OCI-LY3 (cell line): ENCODE results near the gene PSENEN.

Source experiments
- H2AFZ ChIP-seq: fragments of 200-600, 300-600 bp; shearing (Covaris generic); 2 replicates; pipeline ENCODE4 v1.6.0; 2014; ENCODE audit warnings: antibody characterized with exemption, low read depth, low read length
- H3K27ac ChIP-seq: fragments of 200-600, 300-600 bp; sonication (generic); 2 replicates; pipeline ENCODE4 v1.5.1; 2014; ENCODE audit warnings: mild to moderate bottlenecking, low read length, moderate library complexity, mixed read lengths
- H3K27me3 ChIP-seq: fragments of 200-600, 300-600 bp; sonication (generic); 2 replicates; pipeline ENCODE4 v1.6.1; 2014; ENCODE audit warnings: low read depth, low read length, mixed read lengths
- H3K36me3 ChIP-seq: fragments of 200-600, 300-600 bp; sonication (generic); replicated peaks from 2 replicates; pipeline ENCODE3; 2014; ENCODE audit warnings: low read depth, low read length, mixed read lengths
- H3K4me1 ChIP-seq: fragments of 300-600, 200-600 bp; sonication (generic); 2 replicates; pipeline ENCODE4 v1.6.1; 2014; ENCODE audit warnings: low read length, mixed read lengths
- H3K4me2 ChIP-seq: fragments of 200-600, 300-600 bp; sonication (generic); 2 replicates; pipeline ENCODE4 v1.6.1; 2014; ENCODE audit warnings: low read length, mixed read lengths
- H3K4me3 ChIP-seq: fragments of 300-600, 200-600 bp; sonication (generic); 2 replicates; pipeline ENCODE4 v1.5.1; 2014; ENCODE audit warnings: antibody characterized with exemption, mild to moderate bottlenecking, low read length, moderate library complexity
- H3K79me2 ChIP-seq: fragments of 300-600, 200-600 bp; shearing (Covaris generic); 2 replicates; pipeline ENCODE4 v1.6.1; 2014; ENCODE audit warnings: mild to moderate bottlenecking, low read length, mixed read lengths
- H3K9ac ChIP-seq: fragments of 300-600, 200-600 bp; shearing (Covaris generic); 2 replicates; pipeline ENCODE4 v1.6.0; 2014; ENCODE audit warnings: mild to moderate bottlenecking, low read length, moderate library complexity
- H3K9me3 ChIP-seq: fragments of 200-600, 300-600 bp; shearing (Covaris generic); 2 replicates; pipeline ENCODE4 v1.6.1; 2014; ENCODE audit warnings: low read length, mixed read lengths; ENCODE audit not compliant: insufficient read depth
- H4K20me1 ChIP-seq: fragments of 200-600, 300-600 bp; sonication (generic); 2 replicates; pipeline ENCODE4 v1.6.1; 2016; ENCODE audit warnings: low read length, mixed read lengths; ENCODE audit not compliant: insufficient read depth
- CTCF ChIP-seq: fragments of 200-600, 300-600 bp; sonication (generic); IDR thresholded peaks from 2 replicates; pipeline ENCODE4 v1.5.1; 2014; ENCODE audit warnings: antibody characterized with exemption, low read length, low read depth
- EZH2phosphoT487 ChIP-seq: fragments of 200-600 bp; shearing (Covaris generic); IDR thresholded peaks from 2 replicates; pipeline ENCODE4 v1.6.1; 2018; ENCODE audit warnings: antibody characterized with exemption, mixed run types, low read depth

PSENEN gene

GRCh38 chr19:35734889-35735288 is 10.6 kb upstream of the PSENEN start:
- H3K4me1 ChIP-seq, result peaks cover 3% of the 10 kb centered on the region
- H3K27me3 ChIP-seq, result no peaks in the 10 kb centered on the region
- H3K4me3 ChIP-seq, result no peak overlapping the region
- no peaks in the 10 kb centered on the region for H3K79me2 ChIP-seq
- TF ChIP-seq EZH2phosphoT487, result no peak
- TF ChIP-seq CTCF, result no peak
- H4K20me1 ChIP-seq, result peaks cover 7% of the 10 kb centered on the region; the same call in 1 of the 2 replicates
- H3K27ac ChIP-seq, result no peak overlapping the region
- H2AFZ ChIP-seq, result no peak overlapping the region
- H3K9me3 ChIP-seq, result no peaks in the 10 kb centered on the region
- peaks cover 65% of the 10 kb centered on the region for H3K36me3 ChIP-seq
- H3K4me2 ChIP-seq, result no peak overlapping the region
- H3K9ac ChIP-seq, result no peak overlapping the region

- H3K27me3 ChIP-seq, result no peaks in the 10 kb centered on the region
- no peaks in the 10 kb centered on the region for H3K9me3 ChIP-seq
- peaks cover 9% of the 10 kb centered on the region; the same call in 1 of the 2 replicates for H4K20me1 ChIP-seq
- H2AFZ ChIP-seq, result no peak overlapping the region
- no peak overlapping the region for H3K4me3 ChIP-seq
- peaks cover 49% of the 10 kb centered on the region for H3K36me3 ChIP-seq
- peaks cover 14% of the 10 kb centered on the region for H3K4me1 ChIP-seq
- no peak overlapping the region for H3K9ac ChIP-seq
- no peak overlapping the region for H3K4me2 ChIP-seq
- peak; percentile 25 for TF ChIP-seq CTCF
- TF ChIP-seq EZH2phosphoT487, result no peak
- H3K27ac ChIP-seq, result no peak overlapping the region
- H3K79me2 ChIP-seq, result peaks cover 2% of the 10 kb centered on the region; the same call in 1 of the 2 replicates
Measured at GRCh38 chr19:35736913-35737886, 8.3 kb upstream of the PSENEN start.

- Histone ChIP-seq H3K36me3 (peaks cover 44% of the 10 kb centered on the region), H3K9ac (no peak overlapping the region), H4K20me1 (peaks cover 9% of the 10 kb centered on the region; the same call in 1 of the 2 replicates), H3K4me2 (no peak overlapping the region), H3K27me3 (no peaks in the 10 kb centered on the region), H3K4me3 (no peak overlapping the region), H2AFZ (no peak overlapping the region), H3K4me1 (peaks cover 24% of the 10 kb centered on the region), H3K79me2 (peaks cover 2% of the 10 kb centered on the region; the same call in 1 of the 2 replicates), H3K9me3 (no peaks in the 10 kb centered on the region), H3K27ac (no peak overlapping the region)
- TF ChIP-seq EZH2phosphoT487 (no peak), CTCF (no peak)
Measured at GRCh38 chr19:35738021-35738886, 7.2 kb upstream of the PSENEN start.

- peaks cover 39% of the 10 kb centered on the region for H3K36me3 ChIP-seq
- H3K4me3 ChIP-seq, result no peak overlapping the region
- H3K27me3 ChIP-seq, result no peaks in the 10 kb centered on the region
- peaks cover 9% of the 10 kb centered on the region; the same call in 1 of the 2 replicates for H4K20me1 ChIP-seq
- peaks cover 26% of the 10 kb centered on the region for H3K4me1 ChIP-seq
- TF ChIP-seq EZH2phosphoT487 (no peak), CTCF (no peak)
- no peaks in the 10 kb centered on the region for H3K9me3 ChIP-seq
- peaks cover 2% of the 10 kb centered on the region; the same call in 1 of the 2 replicates for H3K79me2 ChIP-seq
- H3K9ac ChIP-seq, result no peak overlapping the region
- H3K27ac ChIP-seq, result no peak overlapping the region
- no peak overlapping the region for H2AFZ ChIP-seq
- H3K4me2 ChIP-seq, result no peak overlapping the region
Measured at GRCh38 chr19:35738887-35739229, 6.6 kb upstream of the PSENEN start.
